ENCODE data around the gene SSTR4. TPM values are rescaled to one million over a fixed set of nuclear protein-coding genes. Genes with fewer than 3 reads are reported as not detected.

SSTR4 gene
- total RNA-seq, 1 donor from 2014 or later, result not detected

GRCh38 chr20:23036371-23036770 is 1.3 kb downstream of the SSTR4 start:
- Histone ChIP-seq H3K27me3 (peaks cover 22% of the 10 kb centered on the region), H3K4me3 (no peak overlapping the region), H3K36me3 (no peaks in the 10 kb centered on the region), H3K9me3 (no peaks in the 10 kb centered on the region), H3K4me1 (no peaks in the 10 kb centered on the region), H3K27ac (no peak overlapping the region)
- TF ChIP-seq CTCF (IDR thresholded peaks at IDR 0.05), result no peak
- ATAC-seq (no peak), DNase-seq (no peak)
- intact Hi-C loops (cut with DNase I), result no loop called here

GRCh38 chr20:23037017-23037481 is 1.9 kb downstream of the SSTR4 start:
- intact Hi-C loops (cut with DNase I), result no loop called here
- Histone ChIP-seq H3K36me3 (no peaks in the 10 kb centered on the region), H3K4me1 (no peaks in the 10 kb centered on the region), H3K27ac (no peak overlapping the region), H3K4me3 (no peak overlapping the region), H3K27me3 (peaks cover 27% of the 10 kb centered on the region), H3K9me3 (no peaks in the 10 kb centered on the region)
- TF ChIP-seq CTCF (IDR thresholded peaks at IDR 0.05), result no peak
- DNase-seq, result no peak
- no peak for ATAC-seq

DNA sequence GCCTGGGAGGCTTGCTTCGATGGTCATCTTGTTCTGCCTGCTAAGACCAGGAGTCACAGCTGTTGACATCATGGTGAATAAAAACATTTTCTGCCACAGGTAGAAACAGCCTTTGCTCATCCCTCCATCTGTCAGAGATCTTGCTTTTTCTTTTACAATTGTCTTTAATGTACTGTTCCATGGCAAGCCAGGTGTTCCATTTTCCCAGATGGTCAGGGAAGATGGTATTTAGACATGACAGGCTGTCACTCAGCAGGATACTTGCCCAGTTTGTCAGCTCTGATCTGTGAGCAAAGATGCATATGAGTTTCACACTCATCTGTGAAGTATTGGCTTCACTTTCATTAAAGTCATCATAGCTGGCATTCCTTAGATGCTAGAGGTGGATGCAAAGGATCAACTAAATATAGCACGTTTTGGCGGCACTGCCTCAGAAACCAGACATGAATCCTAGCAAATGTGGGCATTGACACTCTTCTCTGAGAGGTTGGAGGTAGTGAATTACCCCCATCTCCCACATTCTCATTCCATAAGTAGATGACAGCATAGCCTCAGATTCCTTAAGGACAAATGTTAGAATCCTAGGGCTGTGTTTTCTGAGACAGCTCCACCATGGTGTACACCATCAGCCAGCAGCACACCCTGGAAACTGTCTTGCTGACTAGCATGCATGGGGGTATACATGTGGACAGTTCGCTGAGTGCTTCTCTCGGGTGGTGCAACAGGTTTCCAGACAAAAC is 4.2 kb downstream of the SSTR4 start:
- Histone ChIP-seq H3K9me3 (no peaks in the 10 kb centered on the region), H3K36me3 (no peaks in the 10 kb centered on the region), H3K27ac (no peak overlapping the region), H3K4me3 (no peak overlapping the region), H3K4me1 (no peaks in the 10 kb centered on the region), H3K27me3 (peaks cover 41% of the 10 kb centered on the region)
- DNase-seq (no peak), ATAC-seq (no peak)
- no peak for TF ChIP-seq CTCF (IDR thresholded peaks at IDR 0.05)
- intact Hi-C loops (cut with DNase I), result no loop called here

DNA sequence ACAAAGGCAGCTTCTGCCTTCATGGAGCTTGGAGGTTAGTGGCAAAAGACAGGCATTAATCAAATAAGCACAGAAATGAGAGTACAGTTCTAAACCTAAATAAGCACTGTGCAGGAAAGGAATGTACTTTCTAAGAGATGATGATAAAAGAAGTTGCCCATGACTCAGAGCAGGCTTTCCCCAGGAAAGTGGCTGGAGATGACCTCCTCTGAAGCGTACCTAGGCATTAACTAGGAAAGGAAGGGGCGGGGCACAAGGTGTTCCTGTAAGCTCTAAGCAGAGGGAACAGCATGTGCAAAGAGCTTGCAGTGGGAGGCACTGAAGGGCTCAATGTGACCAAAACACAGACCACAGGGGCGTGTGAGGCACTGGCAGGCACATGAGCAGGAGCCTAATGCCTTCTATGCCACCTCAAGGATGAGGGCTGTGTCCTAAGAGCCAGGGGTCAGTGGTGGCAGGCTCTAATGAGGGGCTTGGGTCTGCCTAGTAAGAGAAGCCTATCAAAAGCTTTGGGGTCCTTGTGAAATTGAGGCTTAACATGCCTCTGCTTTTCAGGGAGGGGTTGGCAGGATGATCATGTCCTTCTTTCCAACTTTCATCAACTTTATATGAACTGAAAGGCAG is 4.9 kb downstream of the SSTR4 start:
- H3K4me3 ChIP-seq, result no peak overlapping the region
- ATAC-seq (no peak), DNase-seq (no peak)
- H3K27ac ChIP-seq, result no peak overlapping the region
- no peaks in the 10 kb centered on the region for H3K9me3 ChIP-seq
- H3K4me1 ChIP-seq, result no peaks in the 10 kb centered on the region
- peaks cover 41% of the 10 kb centered on the region for H3K27me3 ChIP-seq
- no peak for TF ChIP-seq CTCF (IDR thresholded peaks at IDR 0.05)
- no peaks in the 10 kb centered on the region for H3K36me3 ChIP-seq
- intact Hi-C loops (cut with DNase I), result no loop called here

DNA sequence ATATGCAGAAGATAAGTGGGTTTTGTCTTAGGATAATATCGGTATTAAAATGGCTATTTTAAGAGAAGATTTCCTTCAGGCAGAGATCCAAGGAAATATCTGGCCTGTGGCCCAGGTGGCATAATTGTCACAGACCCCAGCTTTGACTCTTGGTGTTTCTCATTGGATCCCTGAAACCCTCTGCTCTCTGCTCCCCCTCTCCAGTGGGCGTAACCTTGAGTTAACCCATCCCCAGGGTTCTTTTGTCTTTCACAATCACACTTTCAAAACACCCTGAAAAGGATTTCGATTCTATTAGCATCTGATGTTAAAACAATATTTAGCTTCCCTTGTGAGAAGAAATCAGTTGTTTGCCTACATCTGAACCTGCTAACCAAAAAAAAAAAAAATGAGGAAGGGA is 7.2 kb downstream of the SSTR4 start:
- intact Hi-C loops (cut with DNase I), result no loop called here
- ATAC-seq, result no peak
- TF ChIP-seq CTCF (IDR thresholded peaks at IDR 0.05), result no peak

More for the DNA sequence above, 7.2 kb downstream of the SSTR4 start:
- Histone ChIP-seq H3K4me3 (no peak overlapping the region), H3K4me1 (peaks cover 8% of the 10 kb centered on the region), H3K27ac (no peak overlapping the region), H3K9me3 (no peaks in the 10 kb centered on the region), H3K36me3 (no peaks in the 10 kb centered on the region), H3K27me3 (peaks cover 28% of the 10 kb centered on the region)
- DNase-seq, result no peak

Data from upper lobe of right lung (tissue), 1 donor.